IPS DF 4.7 (cell line): ENCODE data around the gene AJM1.
"Not testable (repeated sequence)": the region's sequence is repeated elsewhere in the genome, so short reads cannot be mapped to it uniquely, and the experiment has no call there.

Source experiments
- DNase-seq: peaks from one replicate; pipeline ENCODE4 v3.0.0-alpha.2; 2013; ENCODE audit warnings: low spot score; ENCODE audit errors: extremely low read depth

Gene AJM1

GRCh38 chr9:136829981-136830885, 12.0 kb upstream of the AJM1 start:
- DNase-seq: no peak

- DNase-seq: no peak
Measured at GRCh38 chr9:136831002-136831719, 11.1 kb upstream of the AJM1 start.

GRCh38 chr9:136831720-136832104, 10.6 kb upstream of the AJM1 start:
- DNase-seq: no peak

- no peak for DNase-seq
Measured at GRCh38 chr9:136832581-136832980, 9.7 kb upstream of the AJM1 start.

- DNase-seq: not testable (repeated sequence)
Measured at GRCh38 chr9:136833381-136834048, 8.8 kb upstream of the AJM1 start.

- no peak for DNase-seq
Measured at GRCh38 chr9:136835162-136835931, 6.9 kb upstream of the AJM1 start.

- DNase-seq: no peak
Measured at GRCh38 chr9:136835932-136836904, 6.1 kb upstream of the AJM1 start.

GRCh38 chr9:136837146-136837855, 5.0 kb upstream of the AJM1 start:
- no peak for DNase-seq

GRCh38 chr9:136837856-136838277, 4.4 kb upstream of the AJM1 start:
- not testable (repeated sequence) for DNase-seq

- no peak for DNase-seq
Measured at GRCh38 chr9:136838314-136839228, 3.7 kb upstream of the AJM1 start.

GRCh38 chr9:136839229-136840139, 2.8 kb upstream of the AJM1 start:
- DNase-seq: no peak

- DNase-seq: no peak
Measured at GRCh38 chr9:136840140-136840876, 2.0 kb upstream of the AJM1 start.

GRCh38 chr9:136840877-136841645, 1.2 kb upstream of the AJM1 start:
- DNase-seq: no peak

GRCh38 chr9:136841646-136842379, 465 bp upstream of the AJM1 start:
- DNase-seq: not testable (repeated sequence)

- not testable (repeated sequence) for DNase-seq
Measured at GRCh38 chr9:136843159-136843800, 1.0 kb downstream of the AJM1 start.
